NOMO-1 treated with DMSO at 0.1 percent for 48 hours (cell line): Measurements from ENCODE around the gene GRAMD1C.

Source experiments
- DNase-seq: peaks from one replicate; lab custom pipeline; 2025; ENCODE audit not compliant: unreplicated experiment; lab: John Stamatoyannopoulos, UW

GRAMD1C gene

DNA sequence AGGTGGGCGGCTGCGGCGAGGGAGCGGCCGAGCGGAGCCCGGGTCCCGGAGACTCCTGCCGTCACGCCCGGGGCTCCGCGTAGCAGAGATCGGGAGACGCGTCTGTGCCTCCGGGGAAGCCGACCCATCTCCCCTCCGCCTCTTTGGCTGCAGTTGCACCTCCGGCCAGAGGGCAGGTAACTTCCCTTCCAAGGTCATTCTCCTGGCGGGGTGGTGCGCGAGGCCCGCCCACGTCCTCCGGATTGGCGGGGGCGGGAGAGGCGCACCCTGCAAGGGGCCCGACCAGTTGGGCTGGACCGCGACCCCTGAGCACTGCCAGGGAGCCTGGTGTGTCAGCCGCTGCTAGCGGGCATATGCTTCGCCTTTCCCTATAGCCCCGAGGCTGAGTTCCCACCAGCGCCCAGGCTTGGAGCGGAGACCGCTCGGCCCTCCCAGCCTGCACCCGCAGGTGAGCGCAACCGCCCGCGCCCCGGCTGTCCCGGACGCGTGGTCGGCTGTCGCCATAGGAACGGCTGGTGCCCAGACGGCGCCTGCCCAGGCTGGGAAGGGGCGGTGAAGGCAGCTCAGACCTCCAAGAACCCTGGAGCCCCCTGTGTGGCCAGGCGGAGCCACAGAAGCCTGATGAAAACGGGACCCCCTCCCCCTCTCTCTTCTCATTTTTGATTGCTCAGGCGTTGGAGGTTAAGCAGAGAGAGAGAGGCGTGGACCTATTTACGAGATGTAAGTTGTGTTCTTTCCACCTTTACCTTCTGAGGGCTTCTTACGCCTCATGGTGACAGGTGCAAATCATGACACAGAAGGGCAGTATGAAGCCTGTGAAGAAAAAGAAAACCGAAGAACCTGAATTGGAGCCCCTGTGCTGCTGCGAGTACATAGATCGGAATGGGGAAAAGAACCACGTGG, 109.7 kb downstream of the GRAMD1C start:
- no peak for DNase-seq

GRCh38 chr3:113952921-113953320, 114.3 kb downstream of the GRAMD1C start:
- no peak for DNase-seq

GRCh38 chr3:113953677-113954076, 115.1 kb downstream of the GRAMD1C start:
- DNase-seq, result no peak

DNA sequence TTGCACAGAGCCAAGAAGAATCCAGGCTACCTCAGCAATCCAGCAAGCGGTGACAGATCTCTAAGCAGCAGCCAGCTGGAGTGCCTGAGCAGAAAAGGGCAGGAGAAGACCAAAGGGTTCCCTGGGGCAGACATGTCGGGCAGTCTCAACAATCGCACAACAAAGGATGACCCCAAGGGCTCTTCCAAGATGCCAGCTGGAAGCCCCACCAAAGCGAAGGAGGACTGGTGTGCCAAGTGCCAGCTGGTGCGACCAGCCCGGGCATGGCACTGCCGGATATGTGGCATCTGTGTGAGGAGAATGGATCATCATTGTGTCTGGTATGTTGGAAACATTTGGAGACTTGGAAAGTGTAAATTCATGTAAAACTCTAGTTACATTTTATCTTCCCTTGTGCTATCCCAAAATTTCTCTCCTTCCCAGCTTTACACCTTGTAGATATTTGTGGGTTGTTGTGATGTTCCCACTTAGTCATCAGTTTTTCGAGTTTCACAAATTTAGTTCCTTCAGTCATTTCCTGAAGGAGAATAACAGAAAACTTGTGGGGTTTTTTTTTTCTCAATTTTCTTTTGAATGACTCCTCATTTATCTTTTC, 115.6 kb downstream of the GRAMD1C start:
- no peak for DNase-seq

DNA sequence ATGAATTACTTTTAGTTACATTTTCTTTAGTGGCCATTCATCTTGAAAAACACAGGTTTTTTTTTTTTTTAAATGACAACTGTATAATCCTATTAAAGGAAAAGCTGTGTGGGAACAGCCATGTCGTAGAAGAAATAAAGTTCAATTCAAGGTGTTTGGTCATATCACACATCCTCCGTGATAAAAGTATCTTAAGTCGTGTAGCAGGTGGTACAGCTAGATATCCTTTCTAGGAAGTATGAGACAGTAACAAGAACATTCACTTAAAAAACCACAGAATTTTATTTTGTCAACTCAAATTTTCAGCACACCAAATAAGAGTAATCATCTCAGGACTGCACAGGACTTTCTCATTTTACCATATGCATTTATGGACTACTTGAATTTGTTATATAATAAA, 125.3 kb downstream of the GRAMD1C start:
- DNase-seq, result no peak

DNA sequence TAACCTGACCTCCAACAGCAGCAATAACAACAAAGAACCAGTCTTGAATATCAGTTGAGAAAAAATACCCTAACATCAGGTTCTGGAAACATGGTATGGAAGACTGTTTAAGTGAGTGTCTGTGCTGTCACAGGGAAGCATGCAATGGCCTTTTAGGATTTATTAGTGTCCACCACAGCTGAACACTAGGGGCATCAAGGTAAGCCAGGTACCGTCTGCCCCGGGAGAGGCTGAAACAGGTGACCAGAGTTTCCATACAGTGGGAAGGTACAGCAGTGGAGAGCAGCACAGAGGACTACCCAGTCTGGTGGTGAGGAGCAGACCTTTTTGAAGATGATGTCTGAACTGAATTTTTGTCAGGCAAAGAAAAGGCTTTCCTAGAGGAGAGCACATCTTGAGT, 127.6 kb downstream of the GRAMD1C start:
- DNase-seq, result no peak

GRCh38 chr3:113968986-113969385, 130.4 kb downstream of the GRAMD1C start:
- no peak for DNase-seq

DNA sequence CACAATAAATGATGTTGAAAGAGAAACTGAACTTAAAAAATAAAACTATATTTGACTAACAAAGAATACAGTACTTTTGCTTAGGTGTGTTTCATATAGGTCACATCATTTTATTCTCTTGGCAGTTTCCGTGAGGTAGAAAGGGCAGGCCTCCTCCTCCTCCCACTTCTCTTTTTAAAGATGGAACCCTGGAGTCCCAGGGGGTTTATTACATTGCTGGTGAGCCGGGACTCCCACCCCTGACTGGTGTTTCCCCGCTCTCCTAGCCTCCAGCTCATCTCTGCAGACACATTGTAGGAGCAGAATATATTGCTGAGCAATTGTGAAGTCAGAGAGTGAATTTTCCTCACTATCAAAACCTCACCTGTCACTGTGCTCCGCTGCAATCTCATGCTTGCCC, 139.2 kb downstream of the GRAMD1C start:
- DNase-seq, result no peak

GRCh38 chr3:113979916-113980315, 141.3 kb downstream of the GRAMD1C start:
- no peak for DNase-seq

- peak; percentile 12 for DNase-seq
Measured at GRCh38 chr3:113981803-113982202, 143.2 kb downstream of the GRAMD1C start.

- no peak for DNase-seq
Measured at GRCh38 chr3:113983544-113983943, 145.0 kb downstream of the GRAMD1C start.

DNA sequence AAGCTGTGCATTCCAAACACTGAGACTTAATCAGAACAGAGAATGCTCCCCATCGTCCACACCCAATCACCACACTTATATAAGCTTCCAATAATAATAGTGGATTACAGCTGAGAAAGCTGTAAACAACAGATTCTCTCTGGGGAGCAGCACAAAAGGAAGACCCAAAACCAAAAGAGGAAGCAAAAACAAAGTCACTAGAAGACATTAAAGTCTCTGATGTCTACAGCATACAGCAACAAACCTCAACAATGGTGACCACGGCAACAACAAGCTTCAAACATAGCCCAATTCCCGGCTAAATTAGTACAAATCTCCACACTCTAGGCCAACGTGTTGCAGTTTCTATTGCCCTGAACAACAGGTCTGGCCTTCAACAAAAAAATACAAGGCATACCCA, 147.0 kb downstream of the GRAMD1C start:
- DNase-seq, result peak; percentile 47
